ENCODE measurements around the gene TTN. TPM values are rescaled to one million over a fixed set of nuclear protein-coding genes. Genes with fewer than 3 reads are reported as not detected.

TTN gene
- total RNA-seq, 1 donor from 2014 or later: 92.5 TPM

- DNase-seq (ENCODE audit: low spot score): no peak
Observed at GRCh38 chr2:178811901-178812300, 4.7 kb upstream of the TTN start.

DNA sequence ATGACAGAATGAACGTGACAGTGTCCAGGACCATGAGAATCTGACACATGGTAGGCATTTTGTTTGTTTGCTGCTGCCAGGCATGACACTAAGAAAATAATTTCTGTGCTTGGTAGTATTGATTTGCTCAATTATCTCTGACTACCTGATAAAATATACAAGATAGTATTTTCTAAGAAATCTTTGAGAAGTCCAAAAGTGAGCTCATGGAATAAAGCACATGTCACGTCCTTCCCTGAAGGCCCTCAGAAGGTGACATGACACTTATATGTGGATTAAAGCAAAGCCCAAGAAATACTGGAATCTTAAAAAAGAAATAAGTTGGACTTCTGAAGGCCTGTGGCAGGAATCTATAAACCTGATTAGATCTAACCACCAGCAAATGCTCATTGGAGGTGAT is 3.8 kb upstream of the TTN start:
- DNase-seq (ENCODE audit: low spot score): no peak

DNA sequence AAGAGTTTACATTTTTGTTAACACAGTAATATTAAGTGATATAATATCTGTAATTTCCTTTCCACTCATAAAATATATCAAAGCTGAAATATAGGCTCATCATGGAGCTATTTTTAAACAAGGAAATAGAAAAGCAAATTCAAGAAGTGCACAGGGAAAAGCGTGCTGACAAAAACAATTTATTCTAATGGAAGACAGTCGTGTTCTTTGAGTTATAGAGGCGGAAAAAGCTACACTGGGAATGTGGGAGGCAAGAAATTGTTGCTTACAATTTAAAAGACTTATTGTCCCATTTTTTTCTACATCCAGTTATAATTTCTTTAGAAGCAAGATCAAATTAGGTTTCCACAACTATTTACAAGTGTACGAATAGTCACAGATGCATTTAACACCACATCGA is 3.2 kb upstream of the TTN start:
- no peak for DNase-seq (ENCODE audit: low spot score)

DNA sequence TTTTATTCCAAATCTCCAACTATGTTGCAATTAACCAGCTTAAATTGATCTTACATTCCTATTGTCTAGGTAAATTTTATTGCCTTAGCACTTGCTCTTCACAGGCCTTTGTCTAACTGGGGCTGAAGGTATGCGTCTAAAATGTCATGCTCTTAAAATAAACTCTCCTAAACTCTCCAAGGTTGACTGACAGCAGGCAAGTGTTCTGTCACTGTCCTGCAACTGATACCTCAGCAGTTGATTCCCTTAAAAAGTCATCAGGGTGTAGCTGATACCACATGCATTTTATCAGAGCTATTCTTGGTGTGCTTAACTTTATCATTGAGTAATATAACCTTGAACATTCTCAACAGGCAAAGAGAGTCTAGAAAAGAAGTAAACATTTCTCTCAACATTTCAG is 680 bp downstream of the TTN start:
- no peak for DNase-seq (ENCODE audit: low spot score)

- no peak for DNase-seq (ENCODE audit: low spot score)
Observed at GRCh38 chr2:178805457-178805856, 1.8 kb downstream of the TTN start.

DNA sequence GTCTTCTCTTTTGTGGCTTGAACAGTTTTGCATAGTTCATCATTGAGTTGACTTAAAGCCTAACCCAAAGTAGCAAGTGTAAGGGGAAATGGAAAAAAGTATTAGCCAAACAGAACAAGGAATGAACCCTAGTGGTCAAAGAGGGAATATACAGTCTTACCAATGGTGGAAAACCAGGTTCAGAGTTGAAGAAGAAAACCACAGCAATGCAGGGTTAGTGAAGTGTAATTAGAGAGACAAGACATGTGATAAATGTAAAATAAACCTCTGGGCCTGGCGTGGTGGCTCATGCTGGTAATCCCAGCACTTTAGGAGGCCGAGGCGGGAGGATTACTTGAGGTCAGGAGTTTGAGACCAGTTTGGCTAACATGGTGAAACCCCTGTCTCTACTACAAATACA is 2.4 kb downstream of the TTN start:
- no peak for DNase-seq (ENCODE audit: low spot score)

DNA sequence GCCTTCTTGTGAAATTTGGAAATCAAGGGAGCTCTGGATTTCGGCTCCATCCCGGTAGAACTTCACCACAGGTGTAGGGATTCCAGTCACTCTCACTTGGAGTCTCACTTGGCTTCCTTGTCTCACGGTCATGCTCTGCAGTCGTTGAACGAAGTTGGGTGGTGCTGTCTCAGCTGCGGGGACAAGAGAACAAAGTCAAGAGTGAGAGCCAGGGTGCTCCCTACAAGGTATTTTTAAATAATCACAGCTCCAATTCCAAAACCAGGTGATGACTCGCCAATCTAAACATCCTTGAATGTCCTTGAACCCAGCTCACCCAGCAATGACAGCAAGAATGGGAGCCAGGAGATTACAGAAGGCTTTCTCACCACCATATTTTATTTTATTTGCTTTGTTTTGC is 6.7 kb downstream of the TTN start:
- no peak for DNase-seq (ENCODE audit: low spot score)

DNA sequence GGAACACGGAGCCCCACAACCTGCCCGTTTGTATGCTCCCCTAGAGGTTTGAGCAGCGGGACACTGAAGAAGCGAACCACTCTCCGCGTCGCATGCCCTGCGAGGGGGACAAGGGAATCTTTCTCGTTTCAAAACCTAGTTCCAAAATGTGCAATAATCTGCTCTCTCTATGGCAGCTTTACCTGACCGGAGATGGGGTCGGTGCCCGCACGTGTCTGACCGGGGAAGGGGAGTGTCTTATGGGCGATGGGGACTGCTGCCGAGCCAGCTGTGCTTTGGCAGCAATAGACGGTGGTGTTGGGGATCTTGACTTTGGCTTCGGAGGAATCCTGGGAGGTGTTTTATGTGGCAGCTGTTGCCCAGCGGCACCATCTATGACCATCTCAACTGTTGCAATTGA is 7.9 kb downstream of the TTN start:
- DNase-seq (ENCODE audit: low spot score): no peak

DNA sequence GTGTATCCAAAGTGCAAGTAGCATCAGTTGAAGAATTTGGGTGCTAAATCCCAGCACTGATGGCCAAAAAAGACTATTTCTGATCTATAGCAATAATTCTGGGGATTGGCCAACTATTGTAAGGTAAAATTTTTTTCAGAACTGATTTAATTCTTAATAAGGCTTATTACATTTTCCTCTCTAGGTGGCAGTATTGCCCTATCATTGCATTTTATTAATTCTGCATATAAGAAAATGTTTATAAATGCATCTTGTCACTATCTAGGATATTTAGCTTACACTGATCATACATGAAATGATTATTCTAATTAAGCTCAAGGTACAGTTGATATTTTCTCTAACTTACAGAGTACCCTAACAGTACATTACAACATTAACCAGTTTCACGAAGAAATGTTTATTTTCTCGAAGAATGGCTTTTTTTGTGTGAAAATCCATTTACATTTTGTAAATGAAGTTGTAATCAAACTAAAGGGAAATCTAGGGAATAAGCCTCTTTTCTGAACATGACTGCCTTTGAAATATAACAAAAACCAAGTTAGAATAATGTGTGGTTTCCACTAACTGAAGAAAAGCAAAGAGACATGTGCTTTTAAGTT is 11.0 kb downstream of the TTN start:
- DNase-seq (ENCODE audit: low spot score): no peak

GRCh38 chr2:178787934-178788333 is 19.3 kb downstream of the TTN start:
- no peak for DNase-seq (ENCODE audit: low spot score)

DNA sequence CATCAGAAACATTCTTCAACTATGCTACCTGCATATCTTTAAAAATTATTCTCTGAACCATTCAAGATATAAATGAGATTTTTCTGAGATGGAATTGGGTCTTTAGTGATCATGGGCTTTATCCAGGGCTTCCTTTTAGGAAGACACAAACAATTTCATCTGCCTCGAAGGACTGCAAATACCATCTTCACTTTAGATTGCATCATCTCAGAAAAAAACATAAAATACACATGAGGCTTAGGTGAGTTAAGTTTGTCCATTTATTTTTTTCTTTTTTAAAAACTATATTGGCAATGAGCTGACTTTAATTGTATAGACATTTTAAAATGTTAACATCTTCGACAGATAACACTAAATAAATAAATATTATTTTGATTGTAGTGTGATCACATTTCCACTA is 20.1 kb downstream of the TTN start:
- no peak for DNase-seq (ENCODE audit: low spot score)

- DNase-seq (ENCODE audit: low spot score): no peak
Observed at GRCh38 chr2:178783889-178784288, 23.3 kb downstream of the TTN start.

- no peak for DNase-seq (ENCODE audit: low spot score)
Observed at GRCh38 chr2:178782236-178782635, 25.0 kb downstream of the TTN start.

- DNase-seq (ENCODE audit: low spot score): no peak
Observed at GRCh38 chr2:178777577-178777976, 29.6 kb downstream of the TTN start.

DNA sequence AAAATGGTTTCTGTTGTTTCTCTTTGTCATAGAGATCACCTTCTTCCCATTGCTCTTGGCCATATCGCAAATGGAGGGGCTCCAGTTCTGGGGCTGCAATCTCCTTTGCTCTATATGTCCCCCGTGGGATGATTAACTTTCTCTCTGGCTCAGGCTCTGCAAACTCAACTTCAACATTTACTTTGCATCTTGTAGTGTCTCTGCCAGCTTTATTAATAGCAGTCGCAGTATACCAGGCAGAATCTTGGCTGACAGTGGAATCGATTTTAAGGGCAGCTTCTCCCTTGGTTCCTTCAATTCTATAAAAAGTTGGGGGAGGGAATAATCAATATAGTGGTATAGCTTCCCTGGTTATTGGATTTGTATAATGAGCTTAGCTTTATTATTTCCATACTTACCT is 30.5 kb downstream of the TTN start:
- DNase-seq (ENCODE audit: low spot score): no peak

DNA sequence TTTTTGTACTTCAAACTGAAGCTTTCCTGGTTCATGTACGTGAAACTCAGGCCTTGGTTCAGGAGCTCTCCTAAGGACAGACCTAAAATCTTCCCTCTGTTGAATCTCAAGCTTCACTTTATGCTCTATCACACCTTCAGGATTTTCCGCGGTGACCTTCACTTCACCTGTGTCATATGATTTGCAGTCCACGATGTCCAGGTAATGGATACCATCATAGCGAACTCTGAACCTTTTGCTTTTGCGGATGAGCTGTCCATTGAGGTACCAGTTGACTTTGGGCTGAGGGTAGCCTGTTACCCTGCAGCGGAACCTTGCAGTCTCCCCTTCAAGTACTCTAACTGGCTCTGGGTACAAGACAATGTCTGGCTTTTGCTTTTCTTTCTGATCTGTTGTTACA is 31.2 kb downstream of the TTN start:
- no peak for DNase-seq (ENCODE audit: low spot score)

GRCh38 chr2:178770518-178770917 is 36.7 kb downstream of the TTN start:
- DNase-seq (ENCODE audit: low spot score): no peak

DNA sequence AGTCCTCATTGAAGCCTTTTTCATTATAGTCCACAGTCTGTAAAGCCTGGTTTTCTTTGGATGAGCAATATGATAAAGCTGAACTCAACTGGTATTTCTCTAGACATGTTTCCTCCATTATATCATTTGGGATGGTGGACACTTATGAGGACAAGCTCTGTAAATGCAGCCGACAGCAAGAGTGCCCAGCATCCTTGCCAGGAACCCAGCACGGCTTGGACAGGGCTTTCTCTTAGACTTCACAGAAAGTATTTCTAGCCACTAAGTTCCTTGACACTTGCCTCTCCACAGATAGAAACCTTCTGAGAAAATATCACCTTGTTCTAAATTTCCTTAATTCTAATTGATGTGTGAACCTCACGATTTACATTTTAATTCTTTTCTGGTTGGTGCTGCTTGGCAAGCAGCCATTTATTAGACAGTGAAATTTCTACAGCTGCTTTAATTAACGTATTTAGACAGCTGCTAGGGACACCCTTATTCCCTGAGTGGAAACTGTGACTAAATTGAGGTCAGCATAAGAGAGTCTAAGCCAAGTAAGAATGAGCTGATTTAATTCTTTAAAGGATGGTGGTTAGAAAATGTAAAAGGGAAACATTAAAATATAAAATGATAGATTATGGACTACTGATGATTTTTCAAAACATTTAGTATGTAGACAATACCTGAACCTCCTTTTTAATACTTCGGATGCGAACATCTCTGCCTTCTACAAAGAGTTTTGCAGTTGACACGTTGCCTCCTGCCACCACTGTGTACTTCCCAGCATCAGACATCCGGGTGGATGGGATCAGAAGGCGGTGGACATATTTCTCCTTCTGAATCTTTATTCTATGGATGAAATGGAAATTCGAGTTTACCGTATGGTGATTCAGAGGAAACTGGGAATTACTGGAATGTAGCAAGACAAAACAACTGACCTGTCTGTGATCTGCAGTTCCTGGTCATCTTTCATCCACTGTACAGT is 39.8 kb downstream of the TTN start:
- no peak for DNase-seq (ENCODE audit: low spot score)

DNA sequence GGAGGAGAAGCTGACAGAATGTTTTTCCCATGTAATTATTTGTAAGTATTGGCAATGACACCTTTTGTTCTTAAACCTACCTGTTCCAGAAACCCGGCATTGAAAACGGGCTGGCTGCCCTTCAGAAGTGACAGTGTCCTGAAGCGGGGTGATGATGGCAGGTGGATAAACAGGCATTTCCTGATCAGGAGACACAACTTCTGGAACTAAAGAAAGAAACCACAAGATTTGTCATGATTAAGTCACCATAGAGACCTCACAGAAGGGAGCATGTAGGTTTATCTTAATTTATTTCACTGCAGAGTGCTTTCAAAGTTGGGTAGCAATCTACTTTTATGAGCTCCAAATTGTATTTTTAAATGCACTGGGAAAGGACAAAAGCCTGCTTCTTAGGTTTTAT is 43.1 kb downstream of the TTN start:
- no peak for DNase-seq (ENCODE audit: low spot score)

- DNase-seq (ENCODE audit: low spot score): no peak
Observed at GRCh38 chr2:178761759-178762371, 45.4 kb downstream of the TTN start.

GRCh38 chr2:178756843-178757242 is 50.4 kb downstream of the TTN start:
- no peak for DNase-seq (ENCODE audit: low spot score)

DNA sequence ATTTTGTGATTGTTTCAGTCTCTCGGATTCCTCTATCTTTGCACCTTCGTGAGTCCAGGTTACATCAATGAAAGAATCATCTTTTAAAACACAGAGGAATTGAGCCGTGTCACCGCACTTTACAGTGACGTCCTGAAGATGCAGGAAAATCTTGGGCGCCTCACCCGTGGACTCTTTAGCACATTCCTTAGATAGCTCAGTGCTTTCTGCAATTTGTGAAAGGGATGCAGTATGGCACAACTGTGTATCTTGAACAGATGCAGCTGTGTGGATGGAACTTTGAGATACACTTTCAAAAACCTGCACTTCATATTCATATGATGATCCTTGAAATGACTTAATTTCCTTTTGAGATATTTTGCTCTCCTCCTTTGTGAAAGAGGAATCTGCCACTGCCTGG is 50.9 kb downstream of the TTN start:
- no peak for DNase-seq (ENCODE audit: low spot score)

DNA sequence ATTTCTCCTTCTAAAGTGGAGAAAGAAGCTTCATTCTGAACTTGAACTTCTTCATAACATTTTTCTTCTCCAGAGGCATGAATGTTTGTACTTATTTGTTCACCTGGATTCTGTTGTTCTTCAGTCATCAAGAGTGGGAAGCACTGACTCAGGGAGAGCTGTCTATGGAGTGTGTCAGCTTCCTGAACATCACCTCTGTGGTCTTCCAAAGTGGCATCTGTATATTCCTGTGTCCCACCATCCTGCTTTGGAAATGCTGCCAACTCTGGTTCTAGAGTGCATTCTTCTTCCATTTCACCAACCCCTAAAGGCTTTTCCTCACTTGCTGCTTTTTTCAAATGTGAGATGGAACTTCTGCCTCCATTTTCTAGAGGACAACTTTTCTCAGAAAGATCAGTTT is 59.5 kb downstream of the TTN start:
- no peak for DNase-seq (ENCODE audit: low spot score)
